Gastroesophageal sphincter (tissue), 4 donors: ENCODE measurements around the gene OIP5. TPM values are rescaled to one million over a fixed set of nuclear protein-coding genes. Genes with fewer than 3 reads are reported as not detected.

Source experiments
- ATAC-seq: fragments of 150-250 bp; one replicate; pipeline ENCODE4 v1.9.1; 2016; ENCODE audit warnings: mild to moderate bottlenecking, moderate library complexity
- H3K27ac ChIP-seq, 4 donors: fragments of 200-600 bp; sonication (generic) in 3 of 4; 1 replicate in 3 of 4; 2 replicates in 1 of 4; pipeline ENCODE4 v1.5.1; 2016 to 2019
- H3K27me3 ChIP-seq: fragments of 200-600 bp; sonication (generic); one replicate; pipeline ENCODE4 v1.5.1; 2019
- H3K36me3 ChIP-seq, 2 donors: fragments of 200-600 bp; sonication (generic); one replicate each; pipeline ENCODE4 v1.5.1; 2019; ENCODE audit warnings: control low read depth in 1 of 2
- H3K4me1 ChIP-seq, 3 donors: fragments of 200-600 bp; sonication (generic); 1 replicate in 2 of 3; 2 replicates in 1 of 3; pipeline ENCODE4 v1.5.1; 2016 to 2019; ENCODE audit warnings: control low read depth in 2 of 3
- H3K4me3 ChIP-seq, 2 donors: fragments of 200-600 bp; sonication (generic); one replicate each; pipeline ENCODE4 v1.5.1; 2019; ENCODE audit warnings: mild to moderate bottlenecking in 1 of 2, moderate library complexity in 1 of 2
- H3K9me3 ChIP-seq, 3 donors: fragments of 200-600 bp; sonication (generic); one replicate each; pipeline ENCODE4 v1.5.1; 2017 to 2019; ENCODE audit warnings: control low read depth in 2 of 3
- CTCF ChIP-seq, 4 experiments: fragments of 200-600 bp in 2 of 4; fragments of 450-650 bp in 2 of 4; sonication (generic) in 1 of 4; IDR thresholded peaks; one replicate each; pipeline ENCODE4 v1.5.1; 2017 to 2019; ENCODE audit warnings: antibody characterized with exemption in 4 of 4, mild to moderate bottlenecking in 2 of 4, moderate library complexity in 2 of 4
- EP300 ChIP-seq: sonication (generic); formaldehyde crosslinking; IDR thresholded peaks from one replicate; pipeline ENCODE4 v1.6.1; 2017; ENCODE audit warnings: antibody characterized with exemption, mild to moderate bottlenecking
- POLR2A ChIP-seq, 2 donors: fragments of 450-650 bp; IDR thresholded peaks; one replicate each; pipeline ENCODE4 v1.6.1; 2017; ENCODE audit warnings: antibody characterized with exemption in 2 of 2, mild to moderate bottlenecking in 2 of 2, moderate library complexity in 1 of 2
- POLR2AphosphoS5 ChIP-seq: sonication (generic); formaldehyde crosslinking; IDR thresholded peaks from one replicate; pipeline ENCODE4 v1.6.1; 2017; ENCODE audit warnings: antibody characterized with exemption
- WGBS, 2 donors: methylation state at CpG; one replicate each; pipeline ENCODE4 v1.1.5; 2018; ENCODE audit warnings: low coverage in 1 of 2; 5-methylcytosine and 5-hydroxymethylcytosine counted together
- total RNA-seq, 4 donors: library from RNA; depleted of rRNA; stranded (reverse); fragments of >200 nt; gene quantifications; one replicate each; pipeline ENCODE4 v1.1.0, GENCODE V29; 2016

Gene OIP5
- total RNA-seq, 4 donors from 2014 or later: 0.40 to 0.49 TPM; not detected in 2

- no peak for ATAC-seq
- no peaks in the 10 kb centered on the region for H3K27me3 ChIP-seq
- H3K27ac ChIP-seq: no peak overlapping the region
- peaks cover 0 to 9% (median 0%) of the 10 kb centered on the region in 3 donors for H3K4me1 ChIP-seq
- 80 to 100% methylated on average over 1 to 2 of the region's 5 CpGs for WGBS, 2 donors
- no peaks in the 10 kb centered on the region for H3K9me3 ChIP-seq
- H3K4me3 ChIP-seq: no peak overlapping the region
- TF ChIP-seq EP300: no peak
- H3K36me3 ChIP-seq: no peaks in the 10 kb centered on the region
These were observed 14.8 kb upstream of the OIP5 start for GRCh38 chr15:41347236-41347635.

GRCh38 chr15:41341519-41341918 lies 9.1 kb upstream of the OIP5 start:
- Histone ChIP-seq H3K9me3 (no peaks in the 10 kb centered on the region), H3K4me3 (no peak overlapping the region), H3K27ac (no peak overlapping the region), H3K4me1 (no peaks in the 10 kb centered on the region), H3K27me3 (no peaks in the 10 kb centered on the region), H3K36me3 (no peaks in the 10 kb centered on the region)
- no peak for TF ChIP-seq CTCF (IDR thresholded peaks at IDR 0.05)
- TF ChIP-seq POLR2AphosphoS5: no peak
- TF ChIP-seq EP300: no peak
- no peak for TF ChIP-seq POLR2A (IDR thresholded peaks at IDR 0.05)
- 60 to 98% methylated on average over 4 of the region's 4 CpGs for WGBS, 2 donors
- no peak for ATAC-seq

- TF ChIP-seq CTCF (IDR thresholded peaks at IDR 0.05) (no peak), POLR2AphosphoS5 (no peak), EP300 (no peak), POLR2A (IDR thresholded peaks at IDR 0.05) (no peak)
- H3K36me3 ChIP-seq: no peaks in the 10 kb centered on the region
- no peak overlapping the region for H3K4me3 ChIP-seq
- H3K9me3 ChIP-seq: no peaks in the 10 kb centered on the region
- H3K4me1 ChIP-seq: no peaks in the 10 kb centered on the region
- H3K27ac ChIP-seq: no peak overlapping the region
- ATAC-seq: no peak
- WGBS, 2 donors: 93 to 100% methylated on average over 5 of the region's 5 CpGs
- H3K27me3 ChIP-seq: no peaks in the 10 kb centered on the region
These were observed 7.9 kb upstream of the OIP5 start for GRCh38 chr15:41340189-41340695.

- Histone ChIP-seq H3K4me3 (no peak overlapping the region), H3K9me3 (no peaks in the 10 kb centered on the region), H3K27me3 (no peaks in the 10 kb centered on the region), H3K27ac (no peak overlapping the region), H3K36me3 (no peaks in the 10 kb centered on the region), H3K4me1 (peaks cover 0 to 10% (median 8%) of the 10 kb centered on the region in 3 donors)
- TF ChIP-seq POLR2A (IDR thresholded peaks at IDR 0.05) (no peak), POLR2AphosphoS5 (no peak), EP300 (no peak), CTCF (IDR thresholded peaks at IDR 0.05) (no peak)
- ATAC-seq: no peak
- 82 to 91% methylated on average over 11 to 12 of the region's 13 CpGs for WGBS, 2 donors
These were observed 5.5 kb upstream of the OIP5 start for GRCh38 chr15:41337631-41338522.

GRCh38 chr15:41337047-41337446 lies 4.7 kb upstream of the OIP5 start:
- no peaks in the 10 kb centered on the region for H3K27me3 ChIP-seq
- TF ChIP-seq EP300 (no peak), CTCF (IDR thresholded peaks at IDR 0.05) (no peak), POLR2A (IDR thresholded peaks at IDR 0.05) (no peak), POLR2AphosphoS5 (no peak)
- ATAC-seq: no peak
- H3K36me3 ChIP-seq: no peaks in the 10 kb centered on the region
- WGBS, 2 donors: 100% methylated on average over 1 to 4 of the region's 6 CpGs
- H3K9me3 ChIP-seq: no peaks in the 10 kb centered on the region
- no peak overlapping the region for H3K27ac ChIP-seq
- H3K4me1 ChIP-seq: peaks cover 0 to 10% (median 10%) of the 10 kb centered on the region in 3 donors
- no peak overlapping the region for H3K4me3 ChIP-seq
